CD4-positive, alpha-beta memory T cell (primary cell): ENCODE results near the gene SIX5. TPM values are rescaled to one million over a fixed set of nuclear protein-coding genes. Genes with fewer than 3 reads are reported as not detected.
A peak's percentile ranks its signal among the peaks of the same experiment; 100 is the strongest.

Source experiments
- CTCF ChIA-PET: fragments of 350-600 bp; sonication (Branson Sonifier 250); formaldehyde crosslinking; loops from one replicate; lab custom pipeline; 2021; ENCODE audit warnings: inconsistent platforms; ENCODE audit not compliant: partially characterized antibody; lab: Charles Lee
- POLR2A ChIA-PET: fragments of 350-600 bp; sonication (Branson Sonifier 250); formaldehyde crosslinking; loops from one replicate; lab custom pipeline; 2021; ENCODE audit not compliant: partially characterized antibody; lab: Charles Lee
- DNase-seq, 5 donors: peaks; one replicate each; pipeline versions ENCODE4 v3.0.0 to v3.0.0-alpha.2; 2020 to 2022; ENCODE audit warnings: mixed read lengths in 1 of 5
- H3K27ac ChIP-seq: one replicate; pipeline ENCODE4 v1.7.0; 2013; ENCODE audit warnings: low read depth, low read length
- H3K27me3 ChIP-seq: 2 replicates; pipeline ENCODE4 v1.7.0; 2013; ENCODE audit warnings: mild to moderate bottlenecking, low read length, moderate library complexity; ENCODE audit not compliant: insufficient read depth
- H3K36me3 ChIP-seq: 2 replicates; pipeline ENCODE4 v1.7.0; 2013; ENCODE audit warnings: mild to moderate bottlenecking, low read length, moderate library complexity; ENCODE audit not compliant: insufficient read depth
- H3K4me1 ChIP-seq: 2 replicates; pipeline ENCODE4 v1.7.0; 2013; ENCODE audit warnings: mild to moderate bottlenecking, low read length, moderate library complexity; ENCODE audit not compliant: insufficient read depth
- H3K4me3 ChIP-seq, 2 donors: one replicate each; pipeline ENCODE4 v1.7.0; 2013; ENCODE audit warnings: low read length in 2 of 2, mild to moderate bottlenecking in 1 of 2
- H3K9me3 ChIP-seq, 2 donors: one replicate each; pipeline ENCODE4 v1.7.0; 2013; ENCODE audit warnings: low read length in 2 of 2, control low read depth in 1 of 2; ENCODE audit not compliant: control insufficient read depth in 1 of 2
- H3K27ac Mint-ChIP-seq, 7 donors: one replicate each; pipeline ENCODE4 v1.8.0; 2020 to 2021; ENCODE audit warnings: mixed read lengths in 7 of 7, mild to moderate bottlenecking in 6 of 7, inconsistent platforms in 3 of 7, moderate library complexity in 3 of 7
- H3K27me3 Mint-ChIP-seq, 2 donors: one replicate each; pipeline ENCODE4 v1.8.0; 2020 to 2021; ENCODE audit warnings: mixed read lengths in 2 of 2
- H3K36me3 Mint-ChIP-seq, 2 donors: one replicate each; pipeline ENCODE4 v1.8.0; 2020 to 2021; ENCODE audit warnings: mixed read lengths in 2 of 2, inconsistent platforms in 1 of 2, mild to moderate bottlenecking in 1 of 2
- H3K4me1 Mint-ChIP-seq, 4 donors: one replicate each; pipeline ENCODE4 v1.8.0; 2020 to 2021; ENCODE audit warnings: mixed read lengths in 4 of 4, mild to moderate bottlenecking in 1 of 4
- H3K4me3 Mint-ChIP-seq, 8 donors: one replicate each; pipeline ENCODE4 v1.8.0; 2020 to 2021; ENCODE audit warnings: mixed read lengths in 8 of 8, mild to moderate bottlenecking in 7 of 8, moderate library complexity in 6 of 8, inconsistent platforms in 3 of 8
- H3K9me3 Mint-ChIP-seq, 8 donors: one replicate each; pipeline ENCODE4 v1.8.0; 2020 to 2021; ENCODE audit warnings: mixed read lengths in 8 of 8, mild to moderate bottlenecking in 5 of 8, inconsistent platforms in 3 of 8, moderate library complexity in 1 of 8
- intact Hi-C: fragments of 100-400 bp; cut with micrococcal nuclease; formaldehyde crosslinking; loops from one replicate; pipeline ENCODE4 v1.15.1; 2023
- polyA plus RNA-seq, 2 donors: library from polyadenylated mRNA; unstranded; fragments of 300-500 nt; fragmentation: Illumina TruSeq; gene quantifications; one replicate each; pipeline ENCODE4 v1.2.3, GENCODE V29; 2021
- total RNA-seq, 2 experiments: library from RNA; stranded (reverse); gene quantifications; one replicate each; pipeline ENCODE4 v1.2.3, GENCODE V29; 2021

SIX5 gene
- total and polyA plus RNA-seq, 4 experiments from 2014 or later: 0.08 to 1.7 (median 1.5) TPM; not detected in 1

DNA sequence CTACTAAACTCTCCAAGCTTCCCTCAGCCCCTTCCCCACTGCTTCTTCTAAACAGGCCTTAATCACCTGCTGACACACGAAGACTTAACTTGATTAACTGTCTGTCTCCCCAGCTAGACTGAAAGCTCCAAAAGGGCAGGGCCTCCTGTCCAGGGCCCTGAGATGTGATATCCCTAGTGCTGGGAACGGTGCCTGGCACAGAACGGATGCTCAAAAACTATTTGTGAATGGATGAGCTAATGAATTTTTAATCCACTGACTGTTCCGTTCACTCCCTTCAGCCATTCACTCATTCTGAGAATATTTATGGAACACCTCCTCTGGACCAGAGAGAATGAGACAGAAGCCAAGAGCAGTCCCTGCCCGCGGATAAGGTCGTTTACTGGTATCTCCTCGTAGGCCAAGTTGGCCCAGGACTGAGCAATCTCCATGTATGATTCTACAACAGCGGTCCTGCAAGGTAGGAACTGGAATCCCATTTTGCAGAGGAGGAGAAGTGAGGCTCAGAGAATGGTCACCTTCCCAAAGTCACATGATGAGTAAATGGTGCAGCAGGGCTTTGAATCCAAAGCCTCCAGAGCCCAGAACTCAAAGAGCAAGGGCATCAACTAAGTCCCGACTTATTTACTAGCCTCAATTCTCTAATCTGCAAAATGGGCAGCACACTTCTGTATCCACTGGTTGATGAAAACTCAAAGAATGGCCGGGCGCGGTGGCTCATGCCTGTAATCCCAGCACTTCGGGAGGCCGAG lies 20.2 kb upstream of the SIX5 start:
- intact Hi-C loops: no loop called here
- peaks cover 20% of the 10 kb centered on the region for H3K36me3 ChIP-seq
- no peak overlapping the region for H3K27ac ChIP-seq
- H3K4me1 ChIP-seq: peaks cover 32% of the 10 kb centered on the region
- H3K9me3 Mint-ChIP-seq: no peaks in the 10 kb centered on the region
- H3K27me3 Mint-ChIP-seq: peaks cover 2 to 12% of the 10 kb centered on the region in 2 donors
- no peak for DNase-seq
- POLR2A ChIA-PET: interaction anchor here (1.0 kb wide), 2 partner anchors 20 to 72 kb away, joined by 3 to 7 read pairs; partner anchors contain the start of gene SIX5
- H3K4me1 Mint-ChIP-seq: peaks cover 28 to 40% (median 33%) of the 10 kb centered on the region in 4 donors
- peaks cover 32 to 45% of the 10 kb centered on the region in 2 donors for H3K36me3 Mint-ChIP-seq
- no peak overlapping the region for H3K4me3 ChIP-seq
- no peaks in the 10 kb centered on the region for H3K9me3 ChIP-seq
- H3K27me3 ChIP-seq: no peaks in the 10 kb centered on the region
- H3K27ac Mint-ChIP-seq: peak overlapping the region in 2 of 7 donors; percentile 34 to 69
- peak overlapping the region in 2 of 8 donors; percentile 31 to 34 for H3K4me3 Mint-ChIP-seq
- CTCF ChIA-PET: interaction anchor here (1.1 to 1.6 kb wide), 2 partner anchors 10 to 20 kb away, joined by 5 read pairs; partner anchors contain the start of gene SIX5

DNA sequence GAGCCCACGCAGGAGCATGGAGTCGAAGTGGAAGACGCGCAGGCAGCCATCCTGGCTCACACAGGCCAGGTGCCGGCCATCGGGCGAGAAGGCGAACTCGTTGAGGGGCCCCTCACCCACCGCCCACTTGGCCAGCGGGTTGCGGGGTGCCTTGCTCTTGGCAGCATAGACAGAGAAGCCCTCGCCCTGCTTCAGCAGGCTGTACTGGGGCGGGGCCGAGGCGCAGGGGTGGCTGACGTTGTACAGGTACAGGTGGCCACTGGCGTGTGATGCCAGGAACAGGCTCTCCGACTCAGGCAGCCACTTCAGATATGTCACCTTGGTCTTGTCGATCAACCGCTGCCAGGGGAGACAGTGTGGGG lies 17.5 kb upstream of the SIX5 start:
- DNase-seq: no peak
- no peaks in the 10 kb centered on the region for H3K9me3 Mint-ChIP-seq
- H3K4me3 Mint-ChIP-seq: no peak overlapping the region
- intact Hi-C loops: no loop called here
- peaks cover 0 to 2% of the 10 kb centered on the region in 2 donors for H3K27me3 Mint-ChIP-seq
- CTCF ChIA-PET: no interaction called here
- H3K27me3 ChIP-seq: no peaks in the 10 kb centered on the region
- no peak overlapping the region for H3K27ac ChIP-seq
- no peak overlapping the region for H3K27ac Mint-ChIP-seq
- H3K9me3 ChIP-seq: no peaks in the 10 kb centered on the region
- H3K4me1 Mint-ChIP-seq: peaks cover 11 to 18% (median 14%) of the 10 kb centered on the region in 4 donors
- H3K4me1 ChIP-seq: peaks cover 12% of the 10 kb centered on the region
- POLR2A ChIA-PET: no interaction called here
- H3K36me3 ChIP-seq: peaks cover 20% of the 10 kb centered on the region
- H3K4me3 ChIP-seq: no peak overlapping the region
- H3K36me3 Mint-ChIP-seq: peaks cover 32 to 35% of the 10 kb centered on the region in 2 donors

DNA sequence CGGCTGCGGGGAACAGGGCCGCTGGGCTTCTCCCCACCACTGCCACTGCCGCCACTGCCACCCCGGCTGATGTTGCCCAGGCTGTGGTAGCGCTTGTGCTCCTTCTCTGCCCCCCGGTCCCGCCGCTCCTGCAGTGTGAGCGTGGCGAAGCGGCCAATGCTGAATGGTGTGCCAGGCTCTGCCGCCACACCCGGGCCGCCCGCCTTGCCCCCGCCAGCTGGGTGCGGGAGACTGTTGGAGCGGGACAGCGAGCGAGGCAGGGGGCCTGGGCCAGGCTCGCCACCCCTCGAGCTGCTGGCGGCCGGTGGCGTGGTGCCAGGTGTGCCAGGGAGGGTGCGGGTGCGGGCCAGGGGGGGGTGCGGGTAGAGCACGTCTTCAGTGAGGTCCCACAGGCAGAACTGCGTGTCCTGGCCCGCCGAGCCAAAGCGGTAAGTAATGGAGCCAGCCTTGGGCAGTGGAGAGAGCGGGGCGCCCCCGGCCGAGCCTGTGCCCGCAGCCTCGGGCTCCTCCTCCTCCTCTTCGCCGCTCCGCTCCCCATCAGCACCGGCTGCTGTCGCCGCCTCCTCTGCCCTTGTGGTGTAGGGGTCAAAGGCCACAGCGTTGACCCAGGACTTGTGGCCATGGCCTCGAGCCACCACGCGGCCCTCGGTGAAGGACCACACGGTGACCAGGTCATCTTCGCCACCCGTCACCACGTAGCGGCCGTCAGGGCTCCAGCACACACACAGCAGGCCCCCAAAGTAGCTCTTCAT lies 16.9 kb upstream of the SIX5 start:
- peaks cover 8 to 15% (median 10%) of the 10 kb centered on the region in 4 donors for H3K4me1 Mint-ChIP-seq
- no peak for DNase-seq
- CTCF ChIA-PET: no interaction called here
- no peak overlapping the region for H3K4me3 ChIP-seq
- H3K9me3 ChIP-seq: no peaks in the 10 kb centered on the region
- H3K4me3 Mint-ChIP-seq: no peak overlapping the region
- H3K4me1 ChIP-seq: peaks cover 7% of the 10 kb centered on the region
- intact Hi-C loops: no loop called here
- no peaks in the 10 kb centered on the region for H3K27me3 ChIP-seq
- H3K36me3 Mint-ChIP-seq: peaks cover 32 to 33% of the 10 kb centered on the region in 2 donors
- peaks cover 20% of the 10 kb centered on the region for H3K36me3 ChIP-seq
- H3K27ac ChIP-seq: no peak overlapping the region
- POLR2A ChIA-PET: no interaction called here
- H3K27me3 Mint-ChIP-seq: peaks cover 1 to 4% of the 10 kb centered on the region in 2 donors
- H3K27ac Mint-ChIP-seq: no peak overlapping the region
- no peaks in the 10 kb centered on the region for H3K9me3 Mint-ChIP-seq

DNA sequence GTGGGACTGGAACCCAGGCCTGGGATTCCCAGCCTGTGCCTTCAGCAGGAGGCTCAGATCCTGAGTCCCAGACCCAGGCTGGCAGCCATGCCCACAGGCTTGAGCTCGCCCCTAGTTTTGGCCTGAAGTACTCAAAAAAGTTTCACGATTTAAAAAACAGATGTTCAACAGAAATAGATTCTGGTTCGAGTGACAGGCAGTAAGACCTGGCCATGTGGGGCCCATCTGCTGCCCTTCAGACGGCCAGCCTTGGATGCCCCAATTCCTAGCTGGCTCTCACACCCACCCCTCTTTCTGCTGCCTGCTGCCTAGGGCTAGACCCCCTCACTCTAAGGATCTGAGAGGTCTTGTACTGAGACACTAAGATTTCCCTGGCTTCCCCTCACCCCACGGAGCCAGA lies 16.0 kb upstream of the SIX5 start:
- H3K36me3 ChIP-seq: peaks cover 20% of the 10 kb centered on the region
- CTCF ChIA-PET: no interaction called here
- intact Hi-C loops: no loop called here
- no peak overlapping the region for H3K27ac ChIP-seq
- H3K4me1 Mint-ChIP-seq: peaks cover 6 to 16% (median 8%) of the 10 kb centered on the region in 4 donors
- H3K9me3 Mint-ChIP-seq: no peaks in the 10 kb centered on the region
- peaks cover 2% of the 10 kb centered on the region for H3K4me1 ChIP-seq
- peaks cover 2 to 6% of the 10 kb centered on the region in 2 donors for H3K27me3 Mint-ChIP-seq
- H3K27me3 ChIP-seq: peaks cover 4% of the 10 kb centered on the region
- no peaks in the 10 kb centered on the region for H3K9me3 ChIP-seq
- no peak for DNase-seq
- POLR2A ChIA-PET: interaction anchor here (0.7 kb wide), 1 partner anchor 15 kb away, joined by 3 read pairs; no protein-coding TSS in a partner anchor
- peaks cover 29 to 32% of the 10 kb centered on the region in 2 donors for H3K36me3 Mint-ChIP-seq
- H3K4me3 ChIP-seq: no peak overlapping the region
- no peak overlapping the region for H3K4me3 Mint-ChIP-seq
- no peak overlapping the region for H3K27ac Mint-ChIP-seq

- H3K4me1 ChIP-seq: peaks cover 12% of the 10 kb centered on the region
- peaks cover 11 to 25% (median 17%) of the 10 kb centered on the region in 4 donors for H3K4me1 Mint-ChIP-seq
- intact Hi-C loops: no loop called here
- DNase-seq: no peak
- H3K36me3 Mint-ChIP-seq: peaks cover 29 to 31% of the 10 kb centered on the region in 2 donors
- no peak overlapping the region for H3K4me3 ChIP-seq
- H3K36me3 ChIP-seq: peaks cover 16% of the 10 kb centered on the region
- no peak overlapping the region for H3K27ac ChIP-seq
- no peak overlapping the region for H3K4me3 Mint-ChIP-seq
- no peaks in the 10 kb centered on the region for H3K9me3 ChIP-seq
- ChIA-PET POLR2A (no interaction called here), CTCF (no interaction called here)
- peak overlapping the region in 1 of 7 donors; percentile 29 for H3K27ac Mint-ChIP-seq
- peaks cover 3 to 13% of the 10 kb centered on the region in 2 donors for H3K27me3 Mint-ChIP-seq
- H3K27me3 ChIP-seq: peaks cover 12% of the 10 kb centered on the region
- no peaks in the 10 kb centered on the region for H3K9me3 Mint-ChIP-seq
Observed at GRCh38 chr19:45784096-45784495, 15.0 kb upstream of the SIX5 start.

- Mint-ChIP-seq H3K4me1 (peaks cover 12 to 26% (median 19%) of the 10 kb centered on the region in 4 donors), H3K4me3 (no peak overlapping the region), H3K27me3 (peaks cover 4 to 16% of the 10 kb centered on the region in 2 donors), H3K36me3 (peaks cover 22 to 24% of the 10 kb centered on the region in 2 donors), H3K27ac (no peak overlapping the region), H3K9me3 (no peaks in the 10 kb centered on the region)
- POLR2A ChIA-PET: interaction anchor here (0.7 to 1.0 kb wide), 4 partner anchors 10 to 16 kb away, joined by 3 to 6 read pairs (median 3); partner anchors contain the start of genes DMWD and SIX5
- peaks cover 13% of the 10 kb centered on the region for H3K27me3 ChIP-seq
- CTCF ChIA-PET: interaction anchor here (0.6 to 2.6 kb wide), 4 partner anchors 14 to 1839 kb away, joined by 3 to 13 read pairs (median 4); partner anchors contain the start of gene SIX5
- no peak for DNase-seq
- H3K4me3 ChIP-seq: no peak overlapping the region
- H3K27ac ChIP-seq: no peak overlapping the region
- peaks cover 6% of the 10 kb centered on the region for H3K36me3 ChIP-seq
- intact Hi-C loops: no loop called here
- H3K4me1 ChIP-seq: peaks cover 20% of the 10 kb centered on the region
- no peaks in the 10 kb centered on the region for H3K9me3 ChIP-seq
Observed at GRCh38 chr19:45782820-45783785, 14.1 kb upstream of the SIX5 start.
